NB4 (cell line): ENCODE measurements around the gene SLC25A1.

Experiments
- DNase-seq: peaks from one replicate; pipeline ENCODE4 v3.0.0; 2010; ENCODE audit warnings: low read depth
- H3K4me3 ChIP-seq: one replicate; pipeline ENCODE4 v1.5.1; 2011; ENCODE audit warnings: mild to moderate bottlenecking, low read depth, low read length, moderate library complexity
- MYC ChIP-seq: IDR thresholded peaks from 2 replicates; pipeline ENCODE4 v1.6.1; 2011; ENCODE audit warnings: low read depth, low read length
- POLR2A ChIP-seq: IDR thresholded peaks from 2 replicates; pipeline ENCODE4 v1.6.1; 2011; ENCODE audit warnings: mild to moderate bottlenecking; ENCODE audit not compliant: insufficient read length; ENCODE audit errors: extremely low read depth
- TF ChIP-seq, protein P1 (sequence below): IDR thresholded peaks from 2 replicates; pipeline ENCODE4 v1.6.1; 2011; ENCODE audit warnings: low read depth, low read length
- TF ChIP-seq, protein P2 (sequence below): IDR thresholded peaks from one replicate; pipeline ENCODE4 v1.5.1; 2012; ENCODE audit warnings: low read depth, low read length

SLC25A1 gene

DNA sequence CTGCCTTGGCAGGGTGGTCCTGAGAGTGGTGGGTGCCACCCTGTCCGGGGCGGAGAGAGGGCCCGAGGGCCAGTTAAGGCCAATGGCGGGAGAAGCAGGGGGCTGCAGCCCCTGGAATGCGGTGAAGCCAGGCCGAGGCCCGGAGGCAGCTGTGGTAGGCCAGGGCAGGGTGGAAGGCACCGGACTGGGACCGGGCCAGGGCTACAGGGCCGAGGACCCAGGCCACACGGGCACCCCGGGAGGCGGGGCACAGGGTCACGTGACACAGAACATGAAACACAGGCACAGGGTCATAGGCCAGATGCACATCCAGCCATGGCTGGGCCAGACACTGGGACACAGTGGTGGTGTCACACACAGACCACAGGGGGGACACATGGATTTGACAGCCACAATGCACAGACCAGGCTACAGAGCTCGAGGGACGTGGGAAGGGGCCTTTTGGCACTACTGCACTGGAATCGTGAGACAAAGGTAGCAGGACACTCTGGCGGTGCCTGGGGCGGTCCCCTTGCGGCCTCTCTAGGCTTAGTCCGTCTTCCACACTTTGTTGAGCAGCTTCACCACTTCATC lies 2.8 kb downstream of the SLC25A1 start:
- H3K4me3 ChIP-seq = no peak overlapping the region
- TF ChIP-seq POLR2A = no peak
- TF ChIP-seq MYC = no peak
- TF ChIP-seq, protein P1, sequence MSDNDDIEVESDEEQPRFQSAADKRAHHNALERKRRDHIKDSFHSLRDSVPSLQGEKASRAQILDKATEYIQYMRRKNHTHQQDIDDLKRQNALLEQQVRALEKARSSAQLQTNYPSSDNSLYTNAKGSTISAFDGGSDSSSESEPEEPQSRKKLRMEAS = no peak
- TF ChIP-seq, protein P2, sequence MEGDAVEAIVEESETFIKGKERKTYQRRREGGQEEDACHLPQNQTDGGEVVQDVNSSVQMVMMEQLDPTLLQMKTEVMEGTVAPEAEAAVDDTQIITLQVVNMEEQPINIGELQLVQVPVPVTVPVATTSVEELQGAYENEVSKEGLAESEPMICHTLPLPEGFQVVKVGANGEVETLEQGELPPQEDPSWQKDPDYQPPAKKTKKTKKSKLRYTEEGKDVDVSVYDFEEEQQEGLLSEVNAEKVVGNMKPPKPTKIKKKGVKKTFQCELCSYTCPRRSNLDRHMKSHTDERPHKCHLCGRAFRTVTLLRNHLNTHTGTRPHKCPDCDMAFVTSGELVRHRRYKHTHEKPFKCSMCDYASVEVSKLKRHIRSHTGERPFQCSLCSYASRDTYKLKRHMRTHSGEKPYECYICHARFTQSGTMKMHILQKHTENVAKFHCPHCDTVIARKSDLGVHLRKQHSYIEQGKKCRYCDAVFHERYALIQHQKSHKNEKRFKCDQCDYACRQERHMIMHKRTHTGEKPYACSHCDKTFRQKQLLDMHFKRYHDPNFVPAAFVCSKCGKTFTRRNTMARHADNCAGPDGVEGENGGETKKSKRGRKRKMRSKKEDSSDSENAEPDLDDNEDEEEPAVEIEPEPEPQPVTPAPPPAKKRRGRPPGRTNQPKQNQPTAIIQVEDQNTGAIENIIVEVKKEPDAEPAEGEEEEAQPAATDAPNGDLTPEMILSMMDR = no peak
- DNase-seq = peak; percentile 27

DNA sequence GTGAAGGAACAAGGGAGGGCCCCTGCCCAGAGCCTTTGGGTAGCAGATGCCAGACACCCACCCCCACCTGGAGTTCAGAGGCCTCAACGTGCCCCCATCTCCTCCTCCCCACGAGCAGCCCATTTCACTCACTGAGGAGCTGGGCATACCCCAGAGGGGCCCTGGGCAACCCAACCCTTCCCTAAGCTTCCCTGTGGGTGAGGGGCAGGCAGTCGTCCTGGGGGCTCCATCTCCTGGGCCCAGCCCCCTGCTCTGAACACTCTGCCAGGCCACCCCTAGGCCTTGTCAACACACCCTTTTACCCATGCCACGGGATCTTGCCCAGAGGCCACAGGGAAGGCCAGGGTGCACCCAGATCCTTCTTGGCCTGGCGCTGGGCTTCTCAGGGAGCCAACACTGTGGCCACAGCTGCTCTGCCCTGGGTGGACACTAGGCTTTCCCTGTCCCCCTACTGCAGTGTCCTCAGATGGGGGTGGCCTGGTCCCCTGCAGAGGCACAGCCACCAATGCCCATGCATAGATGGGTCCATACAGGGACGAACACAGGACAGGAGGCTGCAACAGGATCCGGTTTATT lies 3.4 kb downstream of the SLC25A1 start:
- TF ChIP-seq MYC (no peak), POLR2A (no peak)
- TF ChIP-seq, protein P1 = no peak

DNA sequence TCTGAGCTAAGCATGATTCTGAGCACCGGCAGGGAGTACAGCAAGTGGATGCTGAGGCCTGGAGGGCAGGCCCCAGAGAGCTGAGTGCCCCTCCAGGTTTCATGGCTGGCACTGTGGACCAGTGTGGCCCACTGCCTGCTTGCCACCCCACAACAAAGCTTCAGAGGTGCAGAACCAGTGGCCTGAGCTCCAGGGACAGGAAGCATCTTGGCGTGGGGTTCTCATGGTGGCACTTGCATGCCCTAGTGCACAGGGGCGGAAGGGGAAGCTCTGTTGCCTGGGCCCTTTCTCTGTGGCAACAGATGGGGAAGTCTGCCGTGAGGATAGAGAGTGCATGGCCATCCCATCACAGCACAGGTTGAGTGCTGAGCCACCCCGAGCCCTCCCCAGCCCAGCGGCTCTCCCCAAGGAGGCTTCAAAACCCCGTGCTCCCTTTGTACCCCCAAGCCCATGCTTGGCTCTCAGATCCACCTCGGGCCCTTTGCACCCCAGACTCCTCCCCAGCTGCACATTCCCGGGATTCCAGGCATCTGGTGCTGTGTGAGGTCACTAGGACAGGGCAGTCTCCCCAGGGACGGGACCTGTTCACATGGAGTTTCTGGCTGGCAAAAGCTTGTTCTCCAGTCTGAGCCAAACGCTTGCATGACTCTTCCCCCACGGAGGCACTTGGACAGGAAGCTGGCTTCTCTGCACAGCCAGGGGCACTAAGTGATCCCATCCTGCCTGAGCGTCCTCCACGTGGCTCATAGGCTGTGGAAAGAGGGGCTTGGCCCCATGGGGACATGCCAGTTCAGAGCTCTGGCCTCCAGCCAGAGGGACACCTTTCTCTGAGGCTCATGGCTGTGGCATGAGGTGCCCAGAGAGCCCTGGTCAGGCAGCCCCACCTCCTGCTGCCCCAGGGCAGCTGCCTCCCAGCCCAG lies 4.2 kb downstream of the SLC25A1 start:
- no peak overlapping the region for H3K4me3 ChIP-seq
- TF ChIP-seq MYC (no peak), POLR2A (no peak)
- TF ChIP-seq, protein P2 = no peak
- TF ChIP-seq, protein P1 = no peak
- peak; percentile 56 for DNase-seq

More for the DNA sequence above, 3.4 kb downstream of the SLC25A1 start:
- no peak for DNase-seq
- no peak overlapping the region for H3K4me3 ChIP-seq

DNA sequence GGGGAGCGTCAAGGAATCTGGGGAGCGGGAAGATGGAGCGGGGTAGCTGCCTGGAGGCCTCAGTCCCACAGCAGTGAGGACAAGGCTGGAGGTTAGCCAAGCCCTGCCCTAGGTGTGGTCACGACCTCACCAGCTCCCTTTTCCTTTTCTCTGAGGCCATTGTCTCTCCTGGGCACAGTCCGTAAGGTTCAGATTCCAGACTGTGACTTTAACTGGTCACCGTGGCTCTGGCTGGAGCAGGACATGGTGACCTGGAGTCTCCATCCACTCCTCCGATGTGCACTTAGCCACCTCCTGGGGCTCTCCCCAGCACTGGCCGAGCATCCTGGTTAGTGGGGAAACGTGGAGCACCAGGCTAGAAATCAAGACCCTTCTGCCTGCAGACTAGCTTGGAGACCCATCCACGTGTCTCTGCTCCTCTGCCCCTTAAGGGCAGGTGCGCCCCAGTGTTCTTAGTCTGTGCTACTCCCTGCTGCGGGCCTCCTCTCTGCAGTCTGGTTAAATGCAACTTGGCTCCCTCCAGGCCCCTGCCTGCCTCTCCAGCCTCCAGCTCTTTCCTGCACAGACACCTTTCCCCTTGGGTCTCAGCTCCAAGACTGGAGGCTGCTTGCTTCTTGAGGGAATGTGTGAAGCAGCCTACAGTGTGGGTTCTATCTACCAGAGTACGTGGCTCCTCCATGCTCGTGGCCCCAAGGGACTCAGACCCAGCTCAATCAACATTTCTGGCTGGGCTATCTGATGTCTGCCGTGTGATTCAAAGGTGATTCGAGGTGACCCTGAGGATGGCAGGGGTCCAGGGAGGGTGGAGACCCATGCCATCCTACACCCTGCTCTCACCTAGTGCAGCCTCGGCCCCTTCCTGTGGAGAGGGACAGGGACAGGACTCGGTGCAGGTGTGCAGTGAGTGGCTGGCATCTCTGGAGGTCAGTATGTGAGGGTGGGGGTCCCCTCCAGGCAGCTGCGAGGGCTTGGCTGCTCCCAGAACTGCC lies 5.2 kb downstream of the SLC25A1 start:
- TF ChIP-seq, protein P2 = no peak
- no peak for TF ChIP-seq MYC
- TF ChIP-seq, protein P1 = no peak
- TF ChIP-seq POLR2A = no peak
- no peak for DNase-seq
- H3K4me3 ChIP-seq = peak overlapping the region; percentile 84

DNA sequence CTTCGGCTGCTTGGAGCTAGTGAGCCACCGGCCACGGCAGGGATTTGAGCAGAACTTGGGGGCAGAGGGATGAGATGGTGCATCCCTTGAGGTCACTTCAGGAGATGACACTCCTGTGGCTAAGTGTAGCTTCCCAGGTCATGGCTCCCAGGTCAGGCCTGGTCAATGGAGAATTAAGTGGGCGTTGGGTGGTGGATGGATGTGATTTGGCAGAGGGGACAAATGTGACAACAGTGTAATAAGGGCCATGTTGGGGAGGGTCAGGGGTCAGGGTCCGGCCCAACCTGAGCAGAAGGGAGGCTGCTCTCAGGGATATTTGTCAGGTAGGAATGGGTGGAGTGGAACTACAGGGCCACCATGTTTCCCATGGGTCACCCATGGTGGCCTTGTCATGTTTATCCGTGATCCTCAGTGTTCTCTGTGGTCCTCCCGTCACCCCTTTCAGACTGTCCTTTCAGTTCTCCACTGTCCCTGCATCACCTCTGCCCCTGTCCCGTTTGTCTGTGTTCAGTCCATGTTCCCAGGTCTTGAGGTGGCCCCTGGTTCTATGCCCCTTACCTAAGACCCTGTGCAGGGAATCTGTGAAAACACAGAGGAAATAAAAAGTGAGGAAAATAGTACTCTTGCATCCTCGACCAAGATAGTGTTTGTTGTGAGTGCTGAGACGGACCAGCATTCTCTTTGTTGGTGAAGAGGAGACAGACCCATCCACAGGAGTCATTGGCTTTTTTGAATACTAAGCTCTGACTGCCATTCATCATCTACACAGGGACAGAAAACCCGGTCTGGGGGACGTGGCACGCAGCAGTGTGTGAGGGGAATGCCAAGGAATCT lies 6.1 kb downstream of the SLC25A1 start:
- TF ChIP-seq, protein P2 = no peak
- TF ChIP-seq, protein P1 = no peak
- TF ChIP-seq MYC (no peak), POLR2A (no peak)
- peak overlapping the region; percentile 84 for H3K4me3 ChIP-seq
- DNase-seq = no peak
